ENCODE measurements around the gene MET. TPM values are rescaled to one million over a fixed set of nuclear protein-coding genes. Genes with fewer than 3 reads are reported as not detected.

Gene MET
- total RNA-seq, 1 donor from 2014 or later: 0.68 TPM

DNA sequence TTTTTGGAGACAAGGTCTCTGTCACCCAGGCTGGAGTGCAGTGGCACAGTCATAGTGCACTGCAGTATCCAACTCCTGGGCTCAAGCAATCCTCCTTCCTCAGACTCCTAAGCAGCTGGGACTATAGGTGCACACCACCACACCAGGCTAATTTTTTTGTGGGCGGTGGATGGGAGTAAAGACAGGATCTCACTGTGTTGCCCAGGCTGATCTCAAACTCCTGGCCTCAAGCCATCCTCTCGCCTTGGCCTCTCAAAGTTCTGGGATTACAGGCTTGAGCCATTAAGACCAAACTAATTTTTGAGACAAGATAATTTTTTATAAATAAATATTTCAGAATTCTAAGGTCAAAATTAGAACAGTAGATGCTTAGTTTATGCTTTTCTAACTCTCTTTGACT is 109.6 kb downstream of the MET start:
- intact Hi-C loops (cut with micrococcal nuclease): no loop called here

DNA sequence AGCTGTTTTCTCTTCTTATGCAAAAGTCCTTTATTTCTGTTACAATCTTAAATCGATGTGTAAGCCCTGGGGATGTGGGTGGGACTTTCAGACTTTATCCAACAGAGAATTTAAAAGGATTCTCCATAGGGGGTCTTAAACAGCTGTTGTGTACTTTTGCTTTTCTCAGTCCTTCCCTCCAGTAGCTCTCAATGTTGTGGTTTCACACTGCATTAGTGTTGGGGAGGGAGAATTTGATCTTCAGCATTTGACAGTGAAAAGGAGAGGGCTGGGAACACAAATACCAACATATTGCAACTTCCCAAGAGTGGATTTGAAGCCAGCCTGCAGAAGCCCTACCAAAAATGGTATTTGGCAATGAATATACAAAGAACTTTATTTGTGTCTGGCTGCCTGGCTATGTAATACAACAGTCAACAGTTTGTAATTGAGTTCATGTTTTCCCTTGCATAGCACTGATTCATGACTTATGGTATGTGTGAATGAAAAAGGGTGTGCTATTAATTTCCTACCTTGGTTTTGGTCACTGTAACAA is 110.2 kb downstream of the MET start:
- intact Hi-C loops (cut with micrococcal nuclease): no loop called here

GRCh38 chr7:116783666-116784318 is 111.8 kb downstream of the MET start:
- intact Hi-C loops (cut with micrococcal nuclease): no loop called here

DNA sequence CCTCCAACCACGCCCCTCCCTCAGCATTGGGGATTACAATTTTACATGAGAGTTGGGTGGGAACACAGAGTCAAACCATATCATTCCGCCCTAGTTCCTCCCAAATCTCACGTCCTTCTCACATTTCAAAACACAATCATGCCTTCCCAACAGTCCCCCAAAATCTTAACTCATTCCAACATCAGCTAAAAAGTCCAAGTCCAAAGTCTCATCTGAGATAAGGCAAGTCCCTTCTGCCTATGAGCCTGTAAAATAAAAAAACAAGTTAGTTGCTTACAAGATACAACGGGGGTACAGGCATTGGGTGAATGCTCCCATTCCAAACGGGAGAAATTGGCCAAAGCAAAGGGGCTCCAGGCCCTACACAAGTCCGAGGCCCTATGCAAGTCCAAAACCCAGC is 112.7 kb downstream of the MET start:
- intact Hi-C loops (cut with micrococcal nuclease): loop anchor here (5.0 kb wide), 1 partner anchor 192 kb away; no protein-coding TSS in a partner anchor

- intact Hi-C loops (cut with micrococcal nuclease): loop anchor here (5.0 kb wide), 1 partner anchor 194 kb away; no protein-coding TSS in a partner anchor
These were observed 113.8 kb downstream of the MET start for GRCh38 chr7:116785843-116786242.

DNA sequence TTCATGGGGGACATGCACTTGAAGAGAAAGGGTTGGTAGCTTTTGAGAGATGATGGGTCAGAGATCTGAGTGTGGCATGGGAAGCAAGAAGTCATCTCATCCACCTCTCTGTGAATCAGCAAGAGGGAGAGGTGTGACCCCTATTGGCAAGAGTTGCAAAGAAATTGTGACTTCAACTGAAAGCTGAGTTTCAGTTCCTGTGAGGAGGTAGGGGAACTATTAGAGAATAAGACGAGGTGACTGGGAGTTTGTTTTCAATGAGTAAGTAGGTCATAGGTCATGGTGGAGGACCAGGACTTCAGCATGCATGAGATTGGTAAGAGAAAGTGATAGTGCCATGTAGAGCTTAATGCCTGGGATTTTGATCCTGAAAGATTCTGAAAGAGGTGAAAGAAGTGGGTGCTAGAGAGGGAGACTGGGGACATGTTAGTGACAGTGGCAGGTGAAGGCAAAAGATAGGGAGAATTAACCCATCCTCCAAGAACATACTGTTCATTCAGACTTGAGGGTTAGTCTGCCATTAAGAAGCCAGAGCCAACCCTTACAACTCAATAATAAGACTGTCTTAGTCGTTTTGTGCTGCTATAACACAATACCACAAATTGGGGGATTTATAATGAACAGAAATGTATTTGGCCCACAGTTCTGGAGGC is 114.9 kb downstream of the MET start:
- intact Hi-C loops (cut with micrococcal nuclease): loop anchor here (5.0 kb wide), 1 partner anchor 195 kb away; no protein-coding TSS in a partner anchor

- intact Hi-C loops (cut with micrococcal nuclease): loop anchor here (5.0 kb wide), 1 partner anchor 196 kb away; no protein-coding TSS in a partner anchor
These were observed 115.9 kb downstream of the MET start for GRCh38 chr7:116787881-116788280.

GRCh38 chr7:116788572-116789197 is 116.7 kb downstream of the MET start:
- intact Hi-C loops (cut with micrococcal nuclease): loop anchor here (5.0 kb wide), 1 partner anchor 196 kb away; no protein-coding TSS in a partner anchor

GRCh38 chr7:116790025-116790424 is 118.0 kb downstream of the MET start:
- intact Hi-C loops (cut with micrococcal nuclease): no loop called here

DNA sequence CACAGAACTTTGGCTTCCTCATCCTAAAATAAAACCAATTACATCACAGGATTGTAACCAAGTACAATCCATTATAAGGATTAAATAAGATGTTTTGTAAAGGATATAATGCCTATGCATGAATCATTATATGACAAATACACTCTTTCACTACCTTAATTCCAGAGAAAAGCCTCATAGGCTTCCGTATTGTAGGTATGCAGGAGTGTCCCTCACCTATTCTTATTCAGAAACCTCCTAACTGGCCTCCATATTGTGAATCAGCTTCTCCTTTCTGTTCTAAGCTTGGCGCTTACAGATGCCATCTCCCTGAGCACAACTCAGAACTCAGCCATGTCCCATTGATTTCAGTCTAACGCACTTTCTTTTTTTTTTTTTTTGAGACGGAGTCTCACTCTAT is 120.8 kb downstream of the MET start:
- intact Hi-C loops (cut with micrococcal nuclease): no loop called here

DNA sequence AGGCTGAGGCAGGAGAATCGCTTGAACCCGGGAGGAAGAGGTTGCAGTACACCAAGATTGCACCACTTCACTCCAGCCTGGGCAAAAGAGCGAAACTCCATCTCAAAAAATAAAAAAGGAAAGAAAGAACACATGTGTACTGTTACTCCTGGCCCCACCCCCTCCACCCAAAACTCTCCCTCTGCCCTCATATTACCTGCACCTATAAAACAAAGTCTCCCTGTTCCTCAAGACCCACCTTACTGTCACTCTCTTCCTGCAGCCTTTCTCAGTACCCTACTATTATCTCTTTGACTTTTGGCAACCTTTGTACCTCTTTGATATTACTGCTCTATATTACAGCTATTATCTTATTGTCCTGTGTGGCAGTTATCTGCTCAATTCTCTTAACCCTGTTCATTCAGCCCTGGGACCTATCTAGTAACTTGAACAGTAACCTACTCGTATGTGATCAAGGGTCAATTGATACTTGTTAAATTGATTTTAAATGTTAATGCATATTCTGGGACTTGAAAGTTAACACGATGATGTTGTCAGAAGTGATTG is 121.9 kb downstream of the MET start:
- intact Hi-C loops (cut with micrococcal nuclease): no loop called here

DNA sequence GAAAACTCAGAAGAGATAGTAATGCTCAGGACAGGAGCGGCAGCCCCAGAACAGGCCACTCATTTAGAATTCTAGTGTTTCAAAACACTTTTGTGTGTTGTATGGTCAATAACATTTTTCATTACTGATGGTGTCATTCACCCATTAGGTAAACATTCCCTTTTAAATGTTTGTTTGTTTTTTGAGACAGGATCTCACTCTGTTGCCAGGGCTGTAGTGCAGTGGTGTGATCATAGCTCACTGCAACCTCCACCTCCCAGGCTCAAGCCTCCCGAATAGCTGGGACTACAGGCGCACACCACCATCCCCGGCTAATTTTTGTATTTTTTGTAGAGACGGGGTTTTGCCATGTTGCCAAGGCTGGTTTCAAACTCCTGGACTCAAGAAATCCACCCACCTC is 124.5 kb downstream of the MET start:
- intact Hi-C loops (cut with micrococcal nuclease): no loop called here

- intact Hi-C loops (cut with micrococcal nuclease): no loop called here
These were observed 125.6 kb downstream of the MET start for GRCh38 chr7:116797612-116798011.

GRCh38 chr7:116798232-116798631 is 126.2 kb downstream of the MET start:
- intact Hi-C loops (cut with micrococcal nuclease): no loop called here

- intact Hi-C loops (cut with micrococcal nuclease): loop anchor here (10.0 kb wide), 1 partner anchor 275 kb away; the partner anchor contains the start of gene CAV1
These were observed 127.9 kb downstream of the MET start for GRCh38 chr7:116799916-116800315.

- intact Hi-C loops (cut with micrococcal nuclease): loop anchor here (10.0 kb wide), 1 partner anchor 276 kb away; the partner anchor contains the start of gene CAV1
These were observed 128.6 kb downstream of the MET start for GRCh38 chr7:116800594-116800993.

GRCh38 chr7:116801092-116801710 is 129.2 kb downstream of the MET start:
- intact Hi-C loops (cut with micrococcal nuclease): loop anchor here (10.0 kb wide), 1 partner anchor 276 kb away; the partner anchor contains the start of gene CAV1

DNA sequence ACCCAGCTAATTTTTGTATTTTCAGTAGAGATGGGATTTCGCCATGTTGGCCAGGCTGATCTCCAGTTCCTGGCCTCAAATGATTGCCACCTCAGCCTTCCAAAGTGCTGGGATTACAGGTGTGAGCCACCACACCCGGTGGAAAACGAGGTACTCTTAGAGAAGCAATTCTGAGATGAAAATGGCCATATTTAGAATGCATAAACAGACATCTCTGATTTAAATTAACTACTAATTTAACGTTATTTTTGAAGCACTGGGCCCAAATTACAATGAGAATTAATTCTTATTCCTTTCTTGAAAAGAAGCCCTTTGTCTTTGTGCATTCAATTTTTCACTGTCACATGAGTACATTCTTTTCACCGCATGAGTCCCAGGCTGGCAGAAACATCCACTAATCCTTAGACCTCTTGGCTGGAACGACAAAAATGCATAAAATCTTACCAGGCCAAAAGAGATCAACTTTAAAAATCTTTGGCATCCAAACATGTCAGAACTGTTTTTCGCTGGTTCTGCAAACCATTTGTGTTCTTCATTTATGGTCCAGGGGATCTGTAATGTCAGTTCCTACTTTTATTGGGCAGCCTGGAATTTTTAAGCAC is 130.2 kb downstream of the MET start:
- intact Hi-C loops (cut with micrococcal nuclease): loop anchor here (10.0 kb wide), 1 partner anchor 277 kb away; the partner anchor contains the start of gene CAV1

GRCh38 chr7:116802746-116803152 is 130.8 kb downstream of the MET start:
- intact Hi-C loops (cut with micrococcal nuclease): loop anchor here (10.0 kb wide), 1 partner anchor 278 kb away; the partner anchor contains the start of gene CAV1

- intact Hi-C loops (cut with micrococcal nuclease): loop anchor here (10.0 kb wide), 1 partner anchor 280 kb away; the partner anchor contains the start of gene CAV1
These were observed 132.5 kb downstream of the MET start for GRCh38 chr7:116804471-116804870.
